HCT116 (cell line): ENCODE measurements around the gene UTP15. TPM values are rescaled to one million over a fixed set of nuclear protein-coding genes. Genes with fewer than 3 reads are reported as not detected.

Experiments
- ATAC-seq: fragments of 200-7000 bp; cut with Tn5 transposase; 2 replicates; pipeline ENCODE4 v1.9.1; 2020; ENCODE audit warnings: mild to moderate bottlenecking, moderate library complexity
- BruUV-seq: library from RNA; stranded (reverse); fragments of 400-500 nt; replicated peaks from 2 replicates; lab custom pipeline; 2021; lab: Mats Ljungman, UMichigan
- CTCF ChIA-PET: fragments of 300-600 bp; sonication (Branson Sonifier 250); formaldehyde crosslinking; loops from one replicate; lab custom pipeline; 2021; ENCODE audit warnings: antibody characterized with exemption; lab: Charles Lee
- POLR2A ChIA-PET: fragments of 300-600, 350-600 bp; sonication (Branson Sonifier 250); formaldehyde crosslinking; loops from one replicate; lab custom pipeline; 2021; ENCODE audit warnings: antibody characterized with exemption; lab: Charles Lee
- RAD21 ChIA-PET, 2 experiments: fragments of 300-600 bp; sonication (Branson Sonifier 250); formaldehyde crosslinking; loops; one replicate each; lab custom pipeline; 2023; ENCODE audit warnings: low total read pairs in 2 of 2; ENCODE audit not compliant: uncharacterized antibody in 2 of 2, unreplicated experiment in 2 of 2, low non-redundant PET in 1 of 2; lab: Charles Lee
- DNase-seq: peaks from one replicate; pipeline ENCODE4 v3.0.0-alpha.2; 2010; ENCODE audit warnings: low read depth, low spot score
- H2AFZ ChIP-seq: fragments of 200-600 bp; shearing (Covaris generic), sonication (generic); 2 replicates; pipeline ENCODE4 v1.6.1; 2017; ENCODE audit warnings: low read depth, mixed run types, mixed read lengths, antibody characterized with exemption, low read length; ENCODE audit not compliant: poor library complexity, severe bottlenecking
- H3K27ac ChIP-seq: 2 replicates; pipeline ENCODE4 v1.5.1; 2012; ENCODE audit warnings: low read depth, low read length
- H3K27me3 ChIP-seq: fragments of 200-600 bp; sonication (generic); 2 replicates; pipeline ENCODE4 v1.6.1; 2016; ENCODE audit warnings: mixed run types, low read length, mixed read lengths; ENCODE audit not compliant: insufficient read depth
- H3K36me3 ChIP-seq, 2 experiments: fragments of 200-500 bp in 1 of 2; fragments of 200-600 bp in 1 of 2; sonication (Bioruptor generic) in 1 of 2; sonication (generic) in 1 of 2; 2 replicates each; pipeline versions ENCODE4 v1.5.1 to v1.6.1; 2014 to 2016; ENCODE audit warnings: low read length in 2 of 2, inconsistent platforms in 1 of 2, mixed read lengths in 1 of 2, mixed run types in 1 of 2; ENCODE audit not compliant: insufficient read depth in 2 of 2, control insufficient read depth in 1 of 2
- H3K4me1 ChIP-seq, 2 experiments: fragments of 200-600 bp in 1 of 2; sonication (generic) in 1 of 2; 2 replicates each; pipeline versions ENCODE4 v1.5.1 to v1.6.1; 2012 to 2017; ENCODE audit warnings: low read length in 2 of 2, inconsistent platforms in 1 of 2, mild to moderate bottlenecking in 1 of 2, mixed read lengths in 1 of 2, mixed run types in 1 of 2, moderate library complexity in 1 of 2; ENCODE audit not compliant: insufficient read depth in 2 of 2, control insufficient read depth in 1 of 2
- H3K4me2 ChIP-seq: fragments of 200-600 bp; sonication (generic); 2 replicates; pipeline ENCODE4 v1.6.1; 2017; ENCODE audit warnings: mixed run types, low read length, mixed read lengths
- H3K4me3 ChIP-seq, 2 experiments: fragments of 200-600 bp in 1 of 2; sonication (generic) in 1 of 2; replicated peaks in 1 of 2; 2 replicates each; pipeline ENCODE4 v1.5.1; 2011 to 2016; ENCODE audit warnings: low read length in 2 of 2, control low read depth in 1 of 2, low read depth in 1 of 2, mild to moderate bottlenecking in 1 of 2, mixed read lengths in 1 of 2, mixed run types in 1 of 2
- H3K79me2 ChIP-seq: fragments of 200-600 bp; sonication (generic); 2 replicates; pipeline ENCODE4 v1.6.1; 2017; ENCODE audit warnings: mild to moderate bottlenecking, mixed run types, low read length, moderate library complexity, mixed read lengths; ENCODE audit not compliant: insufficient read depth
- H3K9ac ChIP-seq: fragments of 200-600 bp; sonication (generic); 2 replicates; pipeline ENCODE4 v1.6.1; 2016; ENCODE audit warnings: low read length, mixed read lengths
- H3K9me2 ChIP-seq: fragments of 200-600 bp; sonication (generic), shearing (Covaris generic); 2 replicates; pipeline ENCODE4 v1.6.1; 2017; ENCODE audit warnings: mixed run types, mild to moderate bottlenecking, moderate library complexity; ENCODE audit not compliant: insufficient read depth
- H3K9me3 ChIP-seq, 2 experiments: fragments of 200-500 bp in 1 of 2; fragments of 200-600 bp in 1 of 2; sonication (Bioruptor generic) in 1 of 2; sonication (generic) in 1 of 2; 2 replicates each; pipeline ENCODE4 v1.6.1; 2014 to 2017; ENCODE audit warnings: low read length in 2 of 2, mixed read lengths in 2 of 2, inconsistent platforms in 1 of 2, low read depth in 1 of 2, mild to moderate bottlenecking in 1 of 2, mixed run types in 1 of 2, moderate library complexity in 1 of 2; ENCODE audit not compliant: control insufficient read depth in 1 of 2, insufficient read depth in 1 of 2
- H4K20me1 ChIP-seq: fragments of 200-600 bp; sonication (generic), shearing (Covaris generic); 2 replicates; pipeline ENCODE4 v1.6.1; 2017; ENCODE audit warnings: mixed run types, mild to moderate bottlenecking, moderate library complexity; ENCODE audit not compliant: insufficient read depth
- ATF3 ChIP-seq: IDR thresholded peaks from 2 replicates; pipeline ENCODE4 v1.6.1; 2012
- CBX3 ChIP-seq: IDR thresholded peaks from 2 replicates; pipeline ENCODE4 v1.6.1; 2012; ENCODE audit warnings: low read depth
- EGR1 ChIP-seq: IDR thresholded peaks from 2 replicates; pipeline ENCODE4 v1.6.1; 2012; ENCODE audit warnings: low read depth
- EZH2 ChIP-seq: fragments of 200-600 bp; sonication (generic); IDR thresholded peaks from 2 replicates; pipeline ENCODE4 v1.6.1; 2017; ENCODE audit warnings: antibody characterized with exemption, mixed run types
- JUND ChIP-seq: IDR thresholded peaks from 2 replicates; pipeline ENCODE4 v1.6.1; 2012
- MAX ChIP-seq: IDR thresholded peaks from 2 replicates; pipeline ENCODE4 v1.6.1; 2012
- POLR2AphosphoS5 ChIP-seq: IDR thresholded peaks from 2 replicates; pipeline ENCODE4 v1.6.1; 2011; ENCODE audit warnings: mild to moderate bottlenecking, low read depth, low read length, moderate library complexity
- RAD21 ChIP-seq: IDR thresholded peaks from 2 replicates; pipeline ENCODE4 v1.6.1; 2012; ENCODE audit warnings: low read depth, mild to moderate bottlenecking
- REST ChIP-seq: IDR thresholded peaks from 2 replicates; pipeline ENCODE4 v1.6.1; 2012; ENCODE audit warnings: low read depth
- YY1 ChIP-seq: IDR thresholded peaks from 2 replicates; pipeline ENCODE4 v1.6.1; 2011; ENCODE audit warnings: low read length, low read depth, moderate library complexity, mild to moderate bottlenecking; ENCODE audit not compliant: insufficient replicate concordance; ENCODE audit errors: extremely low read depth
- intact Hi-C: fragments of 100-400 bp; cut with micrococcal nuclease; formaldehyde crosslinking; loops from 2 replicates; pipeline ENCODE4 v1.10.0; 2022
- total RNA-seq: library from RNA; stranded (reverse); gene quantifications from one replicate; pipeline ENCODE4 v1.2.1, GENCODE V29; 2021; ENCODE audit not compliant: unreplicated experiment

UTP15 gene
- total RNA-seq, 1 experiment from 2014 or later = 39.3 TPM

GRCh38 chr5:73623901-73624404, 58.4 kb downstream of the UTP15 start:
- TF ChIP-seq ATF3 = no peak
- no peak for TF ChIP-seq EZH2
- TF ChIP-seq MAX = no peak
- TF ChIP-seq CBX3 = no peak
- TF ChIP-seq JUND = no peak
- no peak for TF ChIP-seq YY1
- no peak for TF ChIP-seq RAD21
- TF ChIP-seq REST = no peak
- no peak for TF ChIP-seq EGR1
- TF ChIP-seq POLR2AphosphoS5 = no peak
- TF ChIP-seq, all 23 proteins: peak for 0
- no peak for ATAC-seq
- Histone ChIP-seq H4K20me1 (no peaks in the 10 kb centered on the region), H3K4me2 (no peak overlapping the region), H3K79me2 (no peaks in the 10 kb centered on the region), H3K9me3 (no peaks in the 10 kb centered on the region), H3K9me2 (no peaks in the 10 kb centered on the region), H3K27me3 (no peaks in the 10 kb centered on the region), H2AFZ (peak overlapping the region; percentile 62), H3K36me3 (no peaks in the 10 kb centered on the region), H3K9ac (no peak overlapping the region), H3K4me1 (peaks cover 6 to 23% of the 10 kb centered on the region in 2 experiments; a peak in 3 of 4 replicates), H3K27ac (no peak overlapping the region), H3K4me3 (no peak overlapping the region)
- DNase-seq = no peak
- RAD21 ChIA-PET = no interaction called here
- intact Hi-C loops = no loop called here
- CTCF ChIA-PET = interaction anchor here (0.7 kb wide), 1 partner anchor 33 kb away, joined by 3 read pairs; no protein-coding TSS in a partner anchor
- no TSS peak for BruUV-seq
- POLR2A ChIA-PET = interaction anchor here (0.7 kb wide), 2 partner anchors 9 to 1017 kb away, joined by 3 read pairs; partner anchors contain the start of gene ENC1
